Keratinocyte (primary cell): ENCODE measurements around the gene KCNIP3. TPM values are rescaled to one million over a fixed set of nuclear protein-coding genes. Genes with fewer than 3 reads are reported as not detected.

Source experiments
- DNase-seq: peaks from one replicate; pipeline ENCODE4 v3.0.0-alpha.2; 2011; ENCODE audit warnings: low read depth, missing footprints, low spot score
- FAIRE-seq: peaks from 2 replicates; lab custom pipeline; 2011; peaks lifted over from hg19 to GRCh38; lab: Jason Lieb, UNC
- H2AFZ ChIP-seq: 2 replicates; pipeline ENCODE4 v1.6.0; 2012; ENCODE audit warnings: low read length, control low read depth, inconsistent platforms; ENCODE audit not compliant: control insufficient read depth
- H3K27ac ChIP-seq: 2 replicates; pipeline ENCODE4 v1.5.1; 2011; ENCODE audit warnings: low read length; ENCODE audit not compliant: control insufficient read depth, insufficient read depth
- H3K27me3 ChIP-seq: 3 replicates; pipeline ENCODE4 v1.6.0; 2011; ENCODE audit warnings: low read length; ENCODE audit not compliant: control insufficient read depth, insufficient read depth; ENCODE audit errors: extremely low read depth
- H3K36me3 ChIP-seq, 2 experiments: 2 replicates in 1 of 2; 3 replicates in 1 of 2; pipeline ENCODE4 v1.5.1; 2011; ENCODE audit warnings: low read length in 2 of 2, mild to moderate bottlenecking in 1 of 2; ENCODE audit not compliant: control insufficient read depth in 2 of 2, insufficient read depth in 2 of 2; ENCODE audit errors: extremely low read depth in 1 of 2
- H3K4me1 ChIP-seq: 3 replicates; pipeline ENCODE4 v1.5.1; 2011; ENCODE audit warnings: low read length; ENCODE audit not compliant: control insufficient read depth, insufficient read depth; ENCODE audit errors: extremely low read depth
- H3K4me2 ChIP-seq: 3 replicates; pipeline ENCODE4 v1.6.0; 2011; ENCODE audit warnings: low read depth, low read length; ENCODE audit not compliant: control insufficient read depth, insufficient read depth; ENCODE audit errors: extremely low read depth
- H3K4me3 ChIP-seq, 3 experiments: fragments of 200-600 bp in 1 of 3; sonication (generic) in 1 of 3; 2 replicates in 2 of 3; 3 replicates in 1 of 3; pipeline ENCODE4 v1.5.1; 2011 to 2016; ENCODE audit warnings: low read length in 3 of 3, mild to moderate bottlenecking in 3 of 3, control low read depth in 2 of 3, inconsistent platforms in 1 of 3, low read depth in 1 of 3, mixed read lengths in 1 of 3, mixed run types in 1 of 3, moderate library complexity in 1 of 3; ENCODE audit not compliant: control insufficient read depth in 2 of 3, insufficient read depth in 2 of 3; ENCODE audit errors: extremely low read depth in 1 of 3
- H3K79me2 ChIP-seq: 2 replicates; pipeline ENCODE4 v1.6.0; 2012; ENCODE audit warnings: low read length; ENCODE audit not compliant: control insufficient read depth, insufficient read depth
- H3K9ac ChIP-seq: 3 replicates; pipeline ENCODE4 v1.6.0; 2011; ENCODE audit warnings: low read length; ENCODE audit not compliant: control insufficient read depth, insufficient read depth; ENCODE audit errors: extremely low read depth
- H3K9me1 ChIP-seq: 3 replicates; pipeline ENCODE4 v1.6.0; 2011; ENCODE audit warnings: low read length; ENCODE audit not compliant: control insufficient read depth, insufficient read depth; ENCODE audit errors: extremely low read depth
- H3K9me3 ChIP-seq: 2 replicates; pipeline ENCODE4 v1.5.1; 2012; ENCODE audit warnings: low read depth, low read length; ENCODE audit not compliant: control insufficient read depth
- H4K20me1 ChIP-seq: 3 replicates; pipeline ENCODE4 v1.6.0; 2011; ENCODE audit warnings: low read length; ENCODE audit not compliant: control insufficient read depth, insufficient read depth; ENCODE audit errors: extremely low read depth
- EZH2 ChIP-seq: IDR thresholded peaks from one replicate; pipeline ENCODE4 v1.6.1; 2012; ENCODE audit warnings: inconsistent platforms, mild to moderate bottlenecking, low read length, moderate library complexity
- dilution Hi-C: fragments of 300-500 bp; cut with MboI; formaldehyde crosslinking; loops from one replicate; pipeline ENCODE4 v1.7.0; 2020; ENCODE audit warnings: low sequenced_read_pairs; ENCODE audit not compliant: extremely low pct_ligation_motif_present
- polyA plus RNA-seq, 5 experiments: library from polyadenylated mRNA; depleted of rRNA in 3 of 5; stranded (reverse) in 3 of 5; stranded (forward) in 1 of 5; unstranded in 1 of 5; fragments of >200 nt; gene quantifications; 1 replicate in 1 of 5; 2 replicates in 3 of 5; 3 replicates in 1 of 5; pipeline versions ENCODE4 v1.2.1 to v1.2.3, GENCODE V29; 2011 to 2012; ENCODE audit warnings: missing spikeins in 2 of 5, low read depth in 1 of 5, low replicate concordance in 1 of 5
- TF ChIP-seq, protein P1 (sequence below), 3 experiments: IDR thresholded peaks in 1 of 3; conservative IDR thresholded peaks in 1 of 3; optimal IDR thresholded peaks in 1 of 3; 2 replicates in 2 of 3; 3 replicates in 1 of 3; pipeline versions ENCODE3 to v1.5.1; 2011; ENCODE audit warnings: low read length in 3 of 3, mild to moderate bottlenecking in 3 of 3, moderate library complexity in 2 of 3, control low read depth in 1 of 3, inconsistent platforms in 1 of 3; ENCODE audit not compliant: insufficient read depth in 2 of 3; ENCODE audit errors: extremely low read depth in 1 of 3

Gene KCNIP3
- polyA plus RNA-seq, 1 donor (not counting 4 experiments of a cell fraction or from before 2014, with no cell fraction given): 0.66 TPM

- FAIRE-seq: no peak
Measured at GRCh38 chr2:95282458-95282857, 14.7 kb upstream of the KCNIP3 start.

GRCh38 chr2:95283562-95283961 is 13.6 kb upstream of the KCNIP3 start:
- Histone ChIP-seq H3K4me2 (no peak overlapping the region), H3K9me3 (no peaks in the 10 kb centered on the region)
- no peak for FAIRE-seq

More at GRCh38 chr2:95282458-95282857, 14.7 kb upstream of the KCNIP3 start:
- no peak overlapping the region for H3K9ac ChIP-seq
- TF ChIP-seq EZH2: no peak
- TF ChIP-seq, protein P1, sequence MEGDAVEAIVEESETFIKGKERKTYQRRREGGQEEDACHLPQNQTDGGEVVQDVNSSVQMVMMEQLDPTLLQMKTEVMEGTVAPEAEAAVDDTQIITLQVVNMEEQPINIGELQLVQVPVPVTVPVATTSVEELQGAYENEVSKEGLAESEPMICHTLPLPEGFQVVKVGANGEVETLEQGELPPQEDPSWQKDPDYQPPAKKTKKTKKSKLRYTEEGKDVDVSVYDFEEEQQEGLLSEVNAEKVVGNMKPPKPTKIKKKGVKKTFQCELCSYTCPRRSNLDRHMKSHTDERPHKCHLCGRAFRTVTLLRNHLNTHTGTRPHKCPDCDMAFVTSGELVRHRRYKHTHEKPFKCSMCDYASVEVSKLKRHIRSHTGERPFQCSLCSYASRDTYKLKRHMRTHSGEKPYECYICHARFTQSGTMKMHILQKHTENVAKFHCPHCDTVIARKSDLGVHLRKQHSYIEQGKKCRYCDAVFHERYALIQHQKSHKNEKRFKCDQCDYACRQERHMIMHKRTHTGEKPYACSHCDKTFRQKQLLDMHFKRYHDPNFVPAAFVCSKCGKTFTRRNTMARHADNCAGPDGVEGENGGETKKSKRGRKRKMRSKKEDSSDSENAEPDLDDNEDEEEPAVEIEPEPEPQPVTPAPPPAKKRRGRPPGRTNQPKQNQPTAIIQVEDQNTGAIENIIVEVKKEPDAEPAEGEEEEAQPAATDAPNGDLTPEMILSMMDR (optimal IDR thresholded peaks at IDR 0.05 in 1 of 3, IDR thresholded peaks at IDR 0.05 in 1 of 3, conservative IDR thresholded peaks at IDR 0.05 in 1 of 3; ENCODE audit: extremely low read depth in 1 of 3, insufficient read depth in 2 of 3, low read length in 3 of 3): no peak
- no peaks in the 10 kb centered on the region for H3K27me3 ChIP-seq
- DNase-seq: no peak
- H3K27ac ChIP-seq: no peak overlapping the region
- H3K79me2 ChIP-seq: no peaks in the 10 kb centered on the region
- H3K9me3 ChIP-seq: no peaks in the 10 kb centered on the region
- H2AFZ ChIP-seq: no peak overlapping the region
- H3K4me2 ChIP-seq: no peak overlapping the region
- no peaks in the 10 kb centered on the region for H3K9me1 ChIP-seq
- peaks cover 11 to 49% of the 10 kb centered on the region in 2 experiments for H3K36me3 ChIP-seq
- no peak overlapping the region for H3K4me3 ChIP-seq
- dilution Hi-C loops: no loop called here
- no peaks in the 10 kb centered on the region for H4K20me1 ChIP-seq
- H3K4me1 ChIP-seq: peaks cover 14% of the 10 kb centered on the region

More at GRCh38 chr2:95283562-95283961, 13.6 kb upstream of the KCNIP3 start:
- H3K4me3 ChIP-seq: no peak overlapping the region
- no peaks in the 10 kb centered on the region for H4K20me1 ChIP-seq
- peaks cover 11 to 58% of the 10 kb centered on the region in 2 experiments for H3K36me3 ChIP-seq
- H3K27ac ChIP-seq: no peak overlapping the region
- no peak for DNase-seq
- no peaks in the 10 kb centered on the region for H3K9me1 ChIP-seq
- H2AFZ ChIP-seq: no peak overlapping the region
- no peak overlapping the region for H3K9ac ChIP-seq
- H3K27me3 ChIP-seq: no peaks in the 10 kb centered on the region
- TF ChIP-seq, protein P1 (optimal IDR thresholded peaks at IDR 0.05 in 1 of 3, IDR thresholded peaks at IDR 0.05 in 1 of 3, conservative IDR thresholded peaks at IDR 0.05 in 1 of 3; ENCODE audit: extremely low read depth in 1 of 3, insufficient read depth in 2 of 3, low read length in 3 of 3): no peak
- no peak for TF ChIP-seq EZH2
- no peaks in the 10 kb centered on the region for H3K79me2 ChIP-seq
- peaks cover 3% of the 10 kb centered on the region for H3K4me1 ChIP-seq
- dilution Hi-C loops: no loop called here
